Thoracic aorta (tissue), 2 donors: ENCODE results near the gene ST6GALNAC4. TPM values are rescaled to one million over a fixed set of nuclear protein-coding genes. Genes with fewer than 3 reads are reported as not detected.

Source experiments
- ATAC-seq: fragments of 150-250 bp; one replicate; pipeline ENCODE4 v1.8.0; 2017; ENCODE audit warnings: low read depth; ENCODE audit not compliant: insufficient number of reproducible peaks, low FRiP score
- DNase-seq: peaks from one replicate; pipeline ENCODE4 v3.0.0-alpha.2; 2020; ENCODE audit warnings: low spot score
- H3K27ac ChIP-seq, 2 donors: fragments of 200-600 bp; sonication (generic); 1 replicate in 1 of 2; 2 replicates in 1 of 2; pipeline ENCODE4 v1.5.1; 2016; ENCODE audit warnings: mild to moderate bottlenecking in 2 of 2, moderate library complexity in 2 of 2
- H3K27me3 ChIP-seq: fragments of 200-600 bp; sonication (generic); replicated peaks from 2 replicates; pipeline ENCODE4 v1.6.0; 2016; ENCODE audit warnings: mild to moderate bottlenecking; ENCODE audit not compliant: insufficient read depth
- H3K36me3 ChIP-seq: fragments of 200-600 bp; sonication (generic); one replicate; pipeline ENCODE4 v1.5.1; 2016
- H3K4me1 ChIP-seq, 2 donors: fragments of 200-600 bp; sonication (generic); 1 replicate in 1 of 2; 2 replicates in 1 of 2; pipeline versions ENCODE4 v1.5.1 to v1.6.0; 2016; ENCODE audit warnings: low read depth in 2 of 2, mild to moderate bottlenecking in 1 of 2; ENCODE audit not compliant: control insufficient read depth in 1 of 2
- H3K4me3 ChIP-seq: fragments of 200-600 bp; sonication (generic); 2 replicates; pipeline ENCODE4 v1.5.1; 2016; ENCODE audit warnings: mild to moderate bottlenecking
- H3K9me3 ChIP-seq: fragments of 200-600 bp; sonication (generic); 2 replicates; pipeline ENCODE4 v1.5.1; 2016
- CTCF ChIP-seq: fragments of 200-600 bp; sonication (generic); IDR thresholded peaks from one replicate; pipeline ENCODE4 v1.5.1; 2019; ENCODE audit warnings: antibody characterized with exemption
- total RNA-seq, 2 donors: library from RNA; depleted of rRNA; stranded (reverse); fragments of >200 nt; gene quantifications; one replicate each; pipeline versions ENCODE4 v1.1.0 to v1.2.3, GENCODE V29; 2016

The ST6GALNAC4 gene
- total RNA-seq, 2 donors from 2014 or later = 45.0 to 61.2 TPM

- ATAC-seq (no peak), DNase-seq (no peak)
- H3K9me3 ChIP-seq = no peaks in the 10 kb centered on the region
- no peak for TF ChIP-seq CTCF
- H3K27ac ChIP-seq = no peak overlapping the region
- H3K4me3 ChIP-seq = no peak overlapping the region
- H3K36me3 ChIP-seq = peaks cover 22% of the 10 kb centered on the region
- H3K4me1 ChIP-seq = peaks cover under 1 to 11% of the 10 kb centered on the region in 2 donors
- H3K27me3 ChIP-seq = no peaks in the 10 kb centered on the region
These were observed 48.5 kb downstream of the ST6GALNAC4 start for GRCh38 chr9:127868278-127868902.

GRCh38 chr9:127867356-127868277 is 49.2 kb downstream of the ST6GALNAC4 start:
- Histone ChIP-seq H3K4me3 (no peak overlapping the region), H3K9me3 (no peaks in the 10 kb centered on the region), H3K27me3 (no peaks in the 10 kb centered on the region), H3K27ac (peak overlapping the region; percentile 12 to 44), H3K36me3 (peaks cover 22% of the 10 kb centered on the region), H3K4me1 (peaks cover under 1 to 9% of the 10 kb centered on the region in 2 donors)
- no peak for TF ChIP-seq CTCF
- ATAC-seq (no peak), DNase-seq (no peak)

- no peak overlapping the region for H3K27ac ChIP-seq
- no peak for TF ChIP-seq CTCF
- peaks cover 11 to 20% of the 10 kb centered on the region in 2 donors for H3K4me1 ChIP-seq
- H3K27me3 ChIP-seq = no peaks in the 10 kb centered on the region
- H3K36me3 ChIP-seq = peaks cover 14% of the 10 kb centered on the region
- ATAC-seq (no peak), DNase-seq (no peak)
- H3K9me3 ChIP-seq = no peaks in the 10 kb centered on the region
- no peak overlapping the region for H3K4me3 ChIP-seq
These were observed 50.3 kb downstream of the ST6GALNAC4 start for GRCh38 chr9:127866535-127866934.

- ATAC-seq = no peak
- no peak for DNase-seq
- peaks cover 12 to 26% of the 10 kb centered on the region in 2 donors for H3K4me1 ChIP-seq
These were observed 51.0 kb downstream of the ST6GALNAC4 start for GRCh38 chr9:127865645-127866464.

More at GRCh38 chr9:127865645-127866464, 51.0 kb downstream of the ST6GALNAC4 start:
- Histone ChIP-seq H3K4me3 (no peak overlapping the region), H3K9me3 (no peaks in the 10 kb centered on the region), H3K27ac (no peak overlapping the region), H3K27me3 (no peaks in the 10 kb centered on the region), H3K36me3 (peaks cover 8% of the 10 kb centered on the region)
- no peak for TF ChIP-seq CTCF
